Smooth muscle cell of the brain vasculature (primary cell): ENCODE data around the gene MYL6.
"Not testable (repeated sequence)": the region's sequence is repeated elsewhere in the genome, so short reads cannot be mapped to it uniquely, and the experiment has no call there.

Source experiments
- DNase-seq: peaks from one replicate; pipeline ENCODE4 v3.0.0-alpha.2; 2012; ENCODE audit warnings: low read depth, low spot score

MYL6 gene

DNA sequence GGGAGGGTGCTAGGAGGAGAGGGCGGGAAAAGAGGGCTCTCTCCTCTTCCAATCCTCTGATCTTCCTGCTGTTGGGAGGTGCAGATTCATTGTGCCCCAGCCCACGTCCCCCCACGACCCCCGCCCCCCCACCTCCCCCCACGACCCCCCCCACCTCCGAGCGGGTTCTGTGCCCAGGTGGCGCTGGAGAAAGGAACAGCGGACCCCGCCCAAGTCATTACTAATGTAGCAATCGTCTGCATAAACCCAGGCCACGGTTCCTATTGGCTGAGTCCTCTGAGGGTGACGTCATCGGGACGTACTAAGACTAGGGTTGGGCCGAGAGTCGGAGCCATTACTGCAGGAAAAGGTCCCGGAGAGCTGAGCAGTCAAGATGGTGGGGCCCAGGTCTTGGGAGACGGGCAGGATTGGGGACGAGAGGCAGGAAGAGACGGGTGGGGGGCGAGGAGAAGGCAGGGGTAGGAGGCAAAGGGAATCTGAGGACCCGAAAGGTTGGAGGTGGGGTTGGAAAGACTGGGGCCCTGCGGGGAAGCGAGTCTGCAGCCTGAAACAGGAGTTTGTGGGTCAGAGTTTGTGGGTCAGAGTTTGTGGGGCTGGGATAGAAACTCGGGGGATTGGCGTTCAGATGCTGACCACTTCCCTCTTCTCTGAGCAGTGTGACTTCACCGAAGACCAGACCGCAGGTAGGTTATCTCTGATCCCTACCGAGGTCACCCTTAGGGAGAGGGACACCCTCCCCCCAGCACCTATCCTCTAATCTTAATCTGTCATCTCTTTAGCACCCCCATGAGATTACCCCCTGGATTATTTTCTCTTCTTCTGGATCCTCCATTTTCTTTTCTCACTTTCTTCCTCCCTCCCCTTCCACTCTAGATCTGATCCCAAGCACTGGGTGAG lies at the start of gene MYL6:
MYL6 (plus strand) TSS at position 331 of the 897 bp plus-strand sequence; CDS start at position 374, 43 bp downstream.
- DNase-seq: peak; percentile 96

DNA sequence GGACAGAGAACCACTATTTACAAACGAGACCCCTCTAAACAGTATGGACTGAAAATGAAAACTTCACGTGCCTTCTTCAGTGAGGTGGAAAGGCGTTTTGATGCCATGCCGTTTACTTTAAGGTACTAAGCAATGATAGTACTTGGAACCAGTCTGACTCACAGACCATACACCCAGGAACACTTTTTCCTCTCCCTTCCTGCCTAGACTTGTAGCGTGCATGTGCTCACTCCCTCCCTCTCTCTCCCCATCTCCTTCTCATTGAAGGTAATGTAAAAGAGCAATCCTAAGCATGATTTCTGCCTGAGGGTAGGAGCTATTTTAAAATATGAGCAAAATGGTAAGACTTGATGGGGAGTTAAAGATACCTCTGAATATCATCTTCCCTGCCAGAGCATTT lies 47.6 kb upstream of the MYL6 start:
- no peak for DNase-seq

DNA sequence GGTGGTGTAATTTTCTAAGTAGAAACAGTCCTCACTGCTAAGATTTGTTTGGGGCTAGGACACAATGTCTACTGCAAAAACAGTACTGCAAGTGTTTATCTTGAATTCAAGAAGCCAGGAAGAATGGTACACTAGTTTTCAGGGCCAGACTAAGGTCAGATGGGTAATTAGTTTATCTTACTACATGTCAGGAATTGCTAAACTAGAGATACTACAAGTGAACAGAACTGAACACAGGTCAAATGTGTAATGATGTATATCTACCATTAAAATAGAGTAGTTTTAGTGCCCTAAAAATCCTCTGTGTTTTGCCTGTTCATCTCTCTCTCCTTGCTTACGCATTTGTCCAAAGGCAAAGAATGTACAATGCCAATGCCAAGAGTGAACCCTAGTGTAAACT lies 44.1 kb upstream of the MYL6 start:
- no peak for DNase-seq

DNA sequence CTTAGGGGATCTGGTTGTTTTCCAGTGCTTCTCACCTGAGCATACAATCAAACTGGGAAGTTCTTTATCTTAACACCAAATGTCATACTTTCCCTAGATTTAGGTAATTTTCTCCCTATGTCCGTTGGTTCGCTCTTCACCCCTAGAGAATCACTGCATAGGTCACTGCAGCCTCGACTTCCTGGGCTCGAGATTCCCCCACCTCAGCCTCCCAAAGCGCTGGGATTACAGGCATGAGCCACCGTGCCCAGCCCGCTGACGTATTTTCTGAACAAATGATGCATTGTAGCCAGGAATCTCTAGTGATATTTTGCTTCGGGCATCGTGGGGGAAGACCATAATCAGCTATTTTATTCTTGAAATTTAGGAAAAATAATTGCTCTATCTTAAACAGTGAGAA lies 42.8 kb upstream of the MYL6 start:
- DNase-seq: no peak

DNA sequence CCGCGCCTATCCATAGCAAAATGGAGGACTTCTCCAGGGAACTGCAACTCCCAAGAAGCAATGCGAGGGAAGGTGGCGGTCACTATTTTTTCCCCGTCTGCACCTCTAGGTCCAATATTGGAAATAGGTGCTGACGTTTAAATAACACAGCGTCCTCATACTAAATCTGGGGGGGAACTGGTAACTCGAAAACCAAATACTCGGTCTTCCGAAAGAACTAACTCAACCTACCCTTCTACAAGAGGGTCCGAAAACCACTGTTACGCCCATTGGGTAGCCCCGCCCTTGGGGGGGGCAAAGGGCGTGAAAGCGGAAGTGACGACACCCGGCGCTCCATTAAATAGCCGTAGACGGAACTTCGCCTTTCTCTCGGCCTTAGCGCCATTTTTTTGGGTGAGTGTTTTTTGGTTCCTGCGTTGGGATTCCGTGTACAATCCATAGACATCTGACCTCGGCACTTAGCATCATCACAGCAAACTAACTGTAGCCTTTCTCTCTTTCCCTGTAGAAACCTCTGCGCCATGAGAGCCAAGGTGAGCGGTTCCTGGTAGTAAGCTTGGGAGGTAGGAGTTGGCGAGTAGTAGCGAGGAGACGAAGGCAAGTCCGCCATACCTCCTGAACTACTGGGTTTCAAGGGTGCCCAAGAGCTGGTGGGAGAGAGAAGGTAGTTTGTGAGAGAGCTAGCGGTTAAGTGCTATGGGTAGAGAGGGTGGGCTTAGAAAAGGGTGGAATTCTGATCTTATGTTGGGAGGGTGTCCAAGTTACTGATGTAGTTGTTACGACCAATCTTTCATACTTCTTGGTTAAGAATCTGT lies 41.7 kb upstream of the MYL6 start, which contains the start of gene RPL41:
RPL41 (plus strand) TSS at position 367 of the 815 bp plus-strand sequence.
- peak; percentile 91 for DNase-seq

DNA sequence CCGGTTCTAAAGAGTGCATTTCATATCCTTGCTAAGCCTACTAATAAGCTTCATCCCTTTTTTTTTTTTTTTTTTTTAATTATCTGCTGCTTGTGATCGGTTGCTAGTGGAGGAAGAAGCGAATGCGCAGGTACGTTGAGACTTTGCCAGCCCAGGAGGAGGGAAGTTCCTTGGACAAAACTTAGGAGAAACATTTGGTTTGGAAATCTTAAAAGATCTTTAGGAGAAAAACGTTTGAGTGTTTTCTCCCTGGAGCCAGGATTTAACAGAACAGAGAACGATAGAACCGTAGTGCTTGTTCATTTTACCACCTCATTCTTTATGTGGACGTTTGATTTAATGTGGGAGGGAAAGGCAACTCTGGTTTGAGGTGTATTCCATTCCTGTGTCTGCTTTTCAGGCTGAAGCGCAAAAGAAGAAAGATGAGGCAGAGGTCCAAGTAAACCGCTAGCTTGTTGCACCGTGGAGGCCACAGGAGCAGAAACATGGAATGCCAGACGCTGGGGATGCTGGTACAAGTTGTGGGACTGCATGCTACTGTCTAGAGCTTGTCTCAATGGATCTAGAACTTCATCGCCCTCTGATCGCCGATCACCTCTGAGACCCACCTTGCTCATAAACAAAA lies 41.0 kb upstream of the MYL6 start:
- not testable (repeated sequence) for DNase-seq

DNA sequence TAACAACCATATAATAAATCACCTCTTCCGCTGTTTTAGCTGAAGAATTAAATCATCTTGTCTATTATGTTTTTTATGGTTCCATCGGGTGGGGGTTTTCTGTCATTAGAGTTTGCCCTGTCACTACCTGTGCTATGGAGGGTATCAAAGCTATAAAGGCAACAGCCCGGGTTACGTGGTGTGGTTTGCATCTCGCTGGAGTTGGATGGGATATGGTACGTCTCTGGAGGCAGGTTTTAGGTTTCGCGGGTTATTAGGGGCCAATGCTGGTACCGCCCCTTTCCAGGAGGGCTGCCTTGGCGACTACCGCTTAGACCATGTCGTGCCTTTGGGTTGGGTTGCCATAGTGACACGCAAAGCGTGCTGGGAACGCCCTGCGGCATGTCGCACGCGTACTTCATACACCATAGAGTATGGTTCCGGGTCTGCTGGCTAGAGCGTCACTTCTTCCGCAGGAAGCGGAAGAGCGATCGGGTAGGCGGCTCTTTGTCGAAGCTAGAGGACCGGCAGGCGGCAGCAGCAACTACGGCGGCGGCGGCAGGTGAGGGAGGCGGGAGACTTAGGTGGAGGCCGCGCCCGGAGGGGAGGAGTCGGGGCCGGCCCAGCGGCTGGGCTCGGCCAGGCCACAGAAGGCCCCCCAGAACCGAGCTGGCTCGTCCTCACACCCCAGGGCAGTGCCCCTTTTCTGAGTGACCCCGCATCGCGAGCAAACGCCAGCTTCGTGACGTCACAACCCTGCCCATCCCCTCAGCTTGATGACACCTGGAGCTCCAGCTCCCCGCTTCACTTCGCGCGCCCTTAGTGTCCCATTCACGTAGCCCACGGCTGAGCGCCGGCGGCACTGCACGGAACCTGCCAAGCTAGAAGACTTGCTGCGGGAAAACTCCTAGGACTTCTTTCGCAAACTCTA lies 40.1 kb upstream of the MYL6 start, which contains the start of gene ZC3H10:
ZC3H10 (plus strand) TSS at position 489 of the 910 bp plus-strand sequence. CDS start 2,297 bp downstream, outside the sequence.
- DNase-seq: peak; percentile 98

DNA sequence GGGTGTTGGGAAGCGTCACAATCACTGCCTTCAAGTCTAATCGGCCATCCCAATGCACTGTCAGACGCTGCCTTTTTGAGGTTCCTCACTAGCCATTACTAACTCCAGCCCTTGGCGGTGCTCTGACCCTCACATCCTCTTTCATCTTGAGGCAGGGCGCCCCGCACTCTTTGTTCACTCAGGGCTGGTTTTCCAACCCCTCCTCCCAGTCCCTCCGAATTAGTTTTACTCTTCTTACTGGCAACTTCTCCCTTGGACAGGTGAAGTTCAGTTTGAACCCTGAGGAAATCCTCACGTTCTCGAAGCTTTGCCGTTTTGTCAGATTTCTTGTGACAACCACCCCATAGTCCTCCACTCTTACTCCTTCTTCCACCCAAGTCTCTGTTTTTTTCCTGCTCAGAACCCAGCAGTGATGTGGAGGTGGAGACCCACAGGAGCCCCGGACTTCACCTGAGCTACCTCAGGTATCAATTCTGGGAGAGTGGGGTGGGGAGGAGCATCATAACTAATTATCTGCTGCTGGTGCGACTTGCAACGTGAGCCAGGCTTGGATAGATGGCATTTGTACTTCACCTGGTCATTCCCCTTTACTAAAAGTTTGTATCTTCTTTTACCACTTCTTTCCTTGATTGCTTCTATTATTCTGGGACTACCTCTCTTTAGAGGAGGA lies 39.3 kb upstream of the MYL6 start:
- no peak for DNase-seq

DNA sequence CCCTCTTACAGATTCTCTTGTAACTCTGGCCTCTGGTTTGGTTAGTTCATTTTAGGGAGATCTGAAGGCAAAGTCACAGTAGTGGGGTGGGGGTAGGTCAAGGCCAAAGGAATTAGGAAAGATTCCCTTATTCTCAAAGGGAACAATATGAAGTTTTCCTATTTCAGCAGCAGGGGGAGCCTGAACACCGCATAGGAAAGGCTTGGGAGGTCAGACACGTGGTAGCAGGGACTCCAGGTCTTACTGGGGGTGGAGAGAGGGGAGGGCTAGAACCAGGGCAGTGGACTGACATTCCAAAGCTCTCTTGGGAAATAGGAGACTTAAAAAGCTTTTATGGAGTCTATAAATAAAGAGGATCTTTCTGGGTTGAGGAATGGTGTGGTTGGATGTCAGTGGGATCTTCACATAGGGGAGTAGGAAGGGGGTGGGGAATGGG lies 38.8 kb upstream of the MYL6 start:
- peak; percentile 79 for DNase-seq

DNA sequence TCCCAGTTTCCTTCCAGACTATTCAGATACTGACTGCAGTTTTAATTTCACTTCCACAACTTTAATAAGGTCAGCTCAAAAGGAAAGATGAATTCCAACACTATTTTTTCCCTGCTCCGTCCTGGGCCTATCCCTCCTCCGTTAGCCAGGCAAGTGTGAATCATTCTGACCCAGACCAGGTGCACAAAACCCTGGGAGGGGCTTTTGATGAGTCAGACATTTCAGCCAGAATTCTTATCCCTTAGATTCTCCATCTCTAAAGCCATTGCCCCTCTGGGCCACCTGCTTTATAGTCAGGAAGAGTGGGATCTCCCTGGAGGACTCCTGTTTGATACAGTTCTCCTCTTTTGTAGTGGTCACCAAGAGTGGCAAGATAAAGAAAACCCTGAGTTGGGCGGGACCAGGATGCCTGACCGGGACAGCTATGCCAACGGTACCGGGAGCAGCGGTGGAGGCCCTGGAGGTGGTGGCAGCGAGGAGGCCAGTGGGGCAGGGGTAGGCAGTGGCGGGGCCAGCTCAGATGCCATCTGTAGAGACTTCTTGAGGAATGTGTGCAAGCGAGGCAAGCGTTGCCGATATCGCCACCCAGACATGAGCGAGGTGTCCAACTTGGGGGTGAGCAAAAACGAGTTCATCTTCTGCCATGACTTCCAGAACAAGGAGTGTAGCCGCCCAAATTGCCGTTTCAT lies 37.9 kb upstream of the MYL6 start:
- no peak for DNase-seq

DNA sequence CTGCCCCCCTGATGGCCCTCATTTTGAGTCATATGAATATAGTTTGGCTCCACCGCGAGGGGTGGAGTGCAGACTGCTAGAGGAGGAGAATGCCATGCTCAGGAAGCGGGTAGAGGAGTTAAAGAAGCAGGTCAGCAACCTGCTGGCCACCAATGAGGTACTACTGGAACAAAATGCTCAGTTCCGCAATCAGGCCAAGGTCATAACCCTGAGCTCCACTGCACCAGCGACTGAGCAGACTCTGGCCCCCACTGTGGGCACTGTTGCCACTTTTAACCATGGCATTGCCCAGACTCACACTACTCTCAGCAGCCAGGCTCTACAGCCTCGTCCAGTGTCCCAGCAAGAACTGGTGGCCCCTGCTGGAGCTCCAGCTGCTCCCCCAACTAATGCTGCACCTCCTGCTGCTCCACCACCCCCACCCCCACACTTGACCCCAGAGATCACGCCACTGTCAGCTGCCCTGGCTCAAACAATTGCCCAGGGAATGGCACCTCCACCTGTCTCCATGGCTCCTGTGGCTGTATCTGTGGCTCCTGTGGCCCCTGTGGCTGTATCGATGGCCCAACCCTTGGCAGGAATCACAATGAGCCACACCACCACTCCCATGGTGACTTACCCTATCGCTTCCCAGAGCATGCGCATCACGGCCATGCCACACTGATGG lies 36.8 kb upstream of the MYL6 start:
- DNase-seq: no peak

DNA sequence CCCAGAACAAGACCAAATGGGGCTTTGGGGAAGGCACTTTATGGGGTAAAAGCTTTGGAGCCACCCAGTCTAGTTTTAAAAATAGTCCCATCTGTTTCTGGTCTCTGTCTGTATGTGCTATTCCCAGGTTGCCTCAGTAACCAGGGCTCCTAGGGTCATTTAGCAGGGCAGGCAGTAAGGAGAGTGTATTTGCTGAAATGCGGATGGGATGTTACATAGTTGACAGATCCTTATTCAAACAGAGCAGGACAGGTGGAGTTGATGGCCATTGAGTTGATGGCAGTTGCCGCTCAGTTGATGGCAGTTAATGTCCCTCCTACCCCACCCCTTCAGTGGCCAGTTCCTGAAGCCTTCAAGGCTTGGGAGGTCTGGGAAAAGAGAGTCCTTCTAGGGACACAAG lies 35.5 kb upstream of the MYL6 start:
- no peak for DNase-seq

DNA sequence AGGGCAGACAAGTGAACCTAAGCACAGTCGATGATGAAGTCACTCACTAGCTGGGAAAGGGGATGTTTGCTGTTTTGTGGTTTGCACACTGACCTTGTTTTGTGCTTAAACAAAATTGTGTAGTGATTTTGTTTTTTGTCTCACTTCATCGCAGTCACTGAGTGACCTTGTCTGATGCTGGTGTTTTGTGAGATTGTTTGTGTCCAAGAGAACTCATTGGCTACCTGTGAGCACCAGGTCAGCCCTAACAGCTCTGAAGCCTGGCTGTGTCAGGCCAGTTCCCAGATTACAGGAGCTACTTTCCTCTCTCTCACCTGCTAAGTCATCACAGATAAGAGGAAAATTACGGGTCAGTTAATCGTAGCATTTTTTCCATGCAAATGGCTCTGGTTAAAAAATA lies 34.0 kb upstream of the MYL6 start:
- no peak for DNase-seq

DNA sequence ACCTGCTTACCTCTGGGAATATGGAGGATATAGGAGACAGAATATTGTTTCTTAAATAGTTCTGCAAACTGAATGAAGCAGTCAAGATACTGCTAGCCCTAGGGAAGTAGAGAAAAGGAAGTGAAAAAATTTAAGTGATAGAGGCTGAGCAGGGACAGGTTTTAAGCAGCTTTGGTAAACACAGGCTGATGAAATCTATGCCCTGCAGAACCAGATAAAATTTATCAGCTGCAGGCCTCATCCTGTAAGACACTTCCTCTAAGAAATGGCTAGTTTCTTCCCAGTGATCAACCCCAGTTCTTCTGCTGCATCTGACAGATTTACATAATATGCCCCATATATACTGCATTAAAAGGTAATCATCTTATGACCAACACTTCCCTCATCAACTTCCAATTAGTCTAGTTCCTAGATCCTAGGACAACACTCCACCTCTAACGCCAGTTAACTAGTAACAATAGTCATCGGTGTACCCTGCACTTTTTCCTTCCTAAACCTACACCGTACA lies 31.4 kb upstream of the MYL6 start:
- DNase-seq: no peak

DNA sequence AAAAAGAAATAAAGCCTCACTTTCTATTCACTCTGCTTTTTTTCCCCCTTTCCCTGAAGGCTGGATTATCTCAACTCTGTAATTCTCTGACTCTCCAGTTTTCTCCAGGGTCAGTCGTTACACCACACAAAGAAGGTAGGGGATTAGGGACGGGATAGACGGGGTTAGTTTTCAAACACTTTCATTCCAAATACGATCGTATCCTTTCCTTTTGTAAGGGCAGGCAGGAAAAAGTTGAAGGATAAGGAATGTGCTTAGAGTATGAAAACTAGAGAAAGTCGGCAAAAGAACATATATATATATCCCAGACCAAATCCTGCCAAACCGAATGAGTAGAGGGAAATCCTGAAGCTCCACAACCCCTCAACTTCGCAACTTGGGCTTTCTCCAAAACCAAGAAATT lies 30.7 kb upstream of the MYL6 start:
- no peak for DNase-seq

DNA sequence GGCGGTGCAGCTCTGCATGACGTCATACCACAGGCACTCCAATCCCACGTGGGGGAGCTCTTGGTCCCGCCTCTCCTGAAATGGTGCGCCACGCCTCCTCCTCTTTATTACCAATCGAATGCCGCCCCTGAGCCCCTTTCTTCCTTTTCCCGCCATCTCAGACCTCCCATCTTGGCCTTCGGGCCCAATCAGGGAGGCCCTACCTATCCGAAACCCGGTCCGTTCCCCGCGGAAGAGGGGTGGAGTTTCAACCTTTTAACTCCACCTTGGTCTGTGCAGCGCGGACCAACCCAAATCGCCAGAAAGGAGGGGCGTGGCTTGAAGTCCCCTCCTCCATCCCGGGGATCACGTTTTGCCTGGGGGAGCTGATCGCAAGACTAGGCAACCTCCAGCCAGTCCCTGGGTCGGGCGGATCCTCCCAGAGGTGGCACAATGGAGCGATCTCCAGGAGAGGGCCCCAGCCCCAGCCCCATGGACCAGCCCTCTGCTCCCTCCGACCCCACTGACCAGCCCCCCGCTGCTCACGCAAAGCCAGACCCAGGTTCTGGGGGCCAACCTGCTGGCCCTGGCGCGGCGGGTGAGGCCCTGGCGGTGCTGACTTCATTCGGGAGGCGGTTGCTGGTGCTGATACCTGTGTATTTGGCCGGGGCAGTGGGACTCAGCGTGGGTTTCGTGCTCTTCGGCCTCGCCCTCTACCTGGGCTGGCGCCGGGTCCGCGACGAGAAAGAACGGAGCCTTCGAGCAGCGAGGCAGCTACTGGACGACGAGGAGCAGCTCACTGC lies 30.1 kb upstream of the MYL6 start, which contains the start of gene ESYT1:
ESYT1 (plus strand) TSS at position 380 of the 782 bp plus-strand sequence; CDS start at position 433, 53 bp downstream.
- peak; percentile 99 for DNase-seq

DNA sequence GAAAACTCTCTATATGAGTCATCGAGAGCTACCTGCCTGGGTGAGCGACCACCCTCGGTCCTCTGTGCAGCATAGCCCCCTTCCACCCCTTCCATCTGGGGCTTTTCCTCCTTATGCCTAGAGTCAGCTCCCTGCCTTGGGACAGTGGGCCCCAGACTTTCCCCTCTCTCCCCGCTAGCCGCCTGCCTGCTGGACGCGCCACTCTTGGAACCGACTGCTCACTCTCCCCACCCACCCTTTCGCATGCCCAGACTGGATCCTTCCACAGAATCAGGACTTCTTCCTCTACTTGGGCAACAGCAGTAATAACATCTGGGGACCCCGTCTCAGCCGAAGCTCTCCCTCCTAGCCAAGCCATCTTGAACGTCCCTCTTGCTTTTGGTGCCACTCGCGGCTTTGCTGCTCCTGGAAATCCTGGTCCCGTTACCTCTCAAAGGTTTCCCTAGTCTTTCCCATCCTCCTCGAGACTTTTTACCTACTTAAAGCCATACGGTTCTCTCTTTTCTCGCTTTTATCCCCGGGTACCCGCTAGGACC lies 29.4 kb upstream of the MYL6 start:
- no peak for DNase-seq
